ENCODE results near the gene EXOC4.

Gene EXOC4

GRCh38 chr7:134058980-134059379, 806.1 kb downstream of the EXOC4 start:
- ChIA-PET CTCF (interaction anchor here (1.0 kb wide), 1 partner anchor 11 kb away, joined by 3 read pairs; no protein-coding TSS in a partner anchor), POLR2A (no interaction called here)
- H3K9me3 ChIP-seq (ENCODE audit: control extremely low read depth in 1 of 5, control insufficient read depth in 4 of 5, insufficient read depth in 2 of 5, low read depth in 1 of 5, low read length in 4 of 5), result no peaks in the 10 kb centered on the region
- H3K36me3 ChIP-seq (ENCODE audit: control insufficient read depth in 4 of 4, insufficient read depth in 4 of 4, low read length in 3 of 4), result peaks cover 0 to under 1% (median 0%) of the 10 kb centered on the region in 4 experiments
- 100% methylated on average over 4 of the region's 4 CpGs for WGBS (ENCODE audit: insufficient coverage)
- no peaks in the 10 kb centered on the region for H3K4me1 ChIP-seq (ENCODE audit: control extremely low read depth in 1 of 4, control insufficient read depth in 4 of 4, insufficient read depth in 4 of 4, low read length in 3 of 4)
- no peak overlapping the region for H3K27ac ChIP-seq (ENCODE audit: insufficient read depth in 1 of 2, low read depth in 1 of 2, low read length in 2 of 2, poor library complexity in 1 of 2, severe bottlenecking in 2 of 2)
- DNase-seq, result no peak
- H3K27me3 ChIP-seq (replicated peaks in 2 of 5; ENCODE audit: control insufficient read depth in 4 of 5, insufficient read depth in 5 of 5, low read length in 4 of 5), result no peaks in the 10 kb centered on the region
- H3K4me3 ChIP-seq (ENCODE audit: control insufficient read depth in 1 of 7, extremely low read depth in 1 of 7, insufficient read depth in 4 of 7, low read depth in 2 of 7, low read length in 6 of 7), result no peak overlapping the region

- Histone ChIP-seq H3K9me3 (ENCODE audit: control extremely low read depth in 1 of 5, control insufficient read depth in 4 of 5, insufficient read depth in 2 of 5, low read depth in 1 of 5, low read length in 4 of 5) (no peaks in the 10 kb centered on the region), H3K27me3 (replicated peaks in 2 of 5; ENCODE audit: control insufficient read depth in 4 of 5, insufficient read depth in 5 of 5, low read length in 4 of 5) (no peaks in the 10 kb centered on the region), H3K4me3 (ENCODE audit: control insufficient read depth in 1 of 7, extremely low read depth in 1 of 7, insufficient read depth in 4 of 7, low read depth in 2 of 7, low read length in 6 of 7) (no peak overlapping the region), H3K4me1 (ENCODE audit: control extremely low read depth in 1 of 4, control insufficient read depth in 4 of 4, insufficient read depth in 4 of 4, low read length in 3 of 4) (no peaks in the 10 kb centered on the region), H3K27ac (ENCODE audit: insufficient read depth in 1 of 2, low read depth in 1 of 2, low read length in 2 of 2, poor library complexity in 1 of 2, severe bottlenecking in 2 of 2) (no peak overlapping the region), H3K36me3 (ENCODE audit: control insufficient read depth in 4 of 4, insufficient read depth in 4 of 4, low read length in 3 of 4) (peaks cover 0 to 4% (median 0%) of the 10 kb centered on the region in 4 experiments)
- ChIA-PET POLR2A (no interaction called here), CTCF (no interaction called here)
- no CpG with 5 or more reads among the region's 1 CpG for whole genome bisulfite sequencing (ENCODE audit: insufficient coverage)
- DNase-seq, result no peak
Measured at GRCh38 chr7:134059921-134060320, 807.0 kb downstream of the EXOC4 start.

- no peak for DNase-seq
- WGBS (ENCODE audit: insufficient coverage), result 100% methylated on average over 2 of the region's 3 CpGs
- H3K4me1 ChIP-seq (ENCODE audit: control extremely low read depth in 1 of 4, control insufficient read depth in 4 of 4, insufficient read depth in 4 of 4, low read length in 3 of 4), result no peaks in the 10 kb centered on the region
- H3K27me3 ChIP-seq (replicated peaks in 2 of 5; ENCODE audit: control insufficient read depth in 4 of 5, insufficient read depth in 5 of 5, low read length in 4 of 5), result no peaks in the 10 kb centered on the region
- H3K9me3 ChIP-seq (ENCODE audit: control extremely low read depth in 1 of 5, control insufficient read depth in 4 of 5, insufficient read depth in 2 of 5, low read depth in 1 of 5, low read length in 4 of 5), result no peaks in the 10 kb centered on the region
- ChIA-PET CTCF (no interaction called here), POLR2A (no interaction called here)
- no peak overlapping the region for H3K27ac ChIP-seq (ENCODE audit: insufficient read depth in 1 of 2, low read depth in 1 of 2, low read length in 2 of 2, poor library complexity in 1 of 2, severe bottlenecking in 2 of 2)
- peaks cover 0 to 8% (median 0%) of the 10 kb centered on the region in 4 experiments for H3K36me3 ChIP-seq (ENCODE audit: control insufficient read depth in 4 of 4, insufficient read depth in 4 of 4, low read length in 3 of 4)
- no peak overlapping the region for H3K4me3 ChIP-seq (ENCODE audit: control insufficient read depth in 1 of 7, extremely low read depth in 1 of 7, insufficient read depth in 4 of 7, low read depth in 2 of 7, low read length in 6 of 7)
Measured at GRCh38 chr7:134060874-134061273, 808.0 kb downstream of the EXOC4 start.

GRCh38 chr7:134062460-134062859, 809.6 kb downstream of the EXOC4 start:
- H3K4me3 ChIP-seq (ENCODE audit: control insufficient read depth in 1 of 7, extremely low read depth in 1 of 7, insufficient read depth in 4 of 7, low read depth in 2 of 7, low read length in 6 of 7), result no peak overlapping the region
- H3K9me3 ChIP-seq (ENCODE audit: control extremely low read depth in 1 of 5, control insufficient read depth in 4 of 5, insufficient read depth in 2 of 5, low read depth in 1 of 5, low read length in 4 of 5), result no peaks in the 10 kb centered on the region
- WGBS (ENCODE audit: insufficient coverage), result 100% methylated on average over 4 of the region's 4 CpGs
- H3K4me1 ChIP-seq (ENCODE audit: control extremely low read depth in 1 of 4, control insufficient read depth in 4 of 4, insufficient read depth in 4 of 4, low read length in 3 of 4), result no peaks in the 10 kb centered on the region
- no peak overlapping the region for H3K27ac ChIP-seq (ENCODE audit: insufficient read depth in 1 of 2, low read depth in 1 of 2, low read length in 2 of 2, poor library complexity in 1 of 2, severe bottlenecking in 2 of 2)
- no peak for DNase-seq
- peaks cover 0 to 17% (median 0%) of the 10 kb centered on the region in 4 experiments for H3K36me3 ChIP-seq (ENCODE audit: control insufficient read depth in 4 of 4, insufficient read depth in 4 of 4, low read length in 3 of 4)
- ChIA-PET CTCF (no interaction called here), POLR2A (no interaction called here)
- H3K27me3 ChIP-seq (replicated peaks in 2 of 5; ENCODE audit: control insufficient read depth in 4 of 5, insufficient read depth in 5 of 5, low read length in 4 of 5), result no peaks in the 10 kb centered on the region

- WGBS (ENCODE audit: insufficient coverage), result 95% methylated on average over 2 of the region's 4 CpGs
- Histone ChIP-seq H3K36me3 (ENCODE audit: control insufficient read depth in 4 of 4, insufficient read depth in 4 of 4, low read length in 3 of 4) (peaks cover 0 to 17% (median 0%) of the 10 kb centered on the region in 4 experiments), H3K27ac (ENCODE audit: insufficient read depth in 1 of 2, low read depth in 1 of 2, low read length in 2 of 2, poor library complexity in 1 of 2, severe bottlenecking in 2 of 2) (no peak overlapping the region), H3K4me3 (ENCODE audit: control insufficient read depth in 1 of 7, extremely low read depth in 1 of 7, insufficient read depth in 4 of 7, low read depth in 2 of 7, low read length in 6 of 7) (no peak overlapping the region), H3K9me3 (ENCODE audit: control extremely low read depth in 1 of 5, control insufficient read depth in 4 of 5, insufficient read depth in 2 of 5, low read depth in 1 of 5, low read length in 4 of 5) (no peaks in the 10 kb centered on the region), H3K4me1 (ENCODE audit: control extremely low read depth in 1 of 4, control insufficient read depth in 4 of 4, insufficient read depth in 4 of 4, low read length in 3 of 4) (no peaks in the 10 kb centered on the region), H3K27me3 (replicated peaks in 2 of 5; ENCODE audit: control insufficient read depth in 4 of 5, insufficient read depth in 5 of 5, low read length in 4 of 5) (no peaks in the 10 kb centered on the region)
- CTCF ChIA-PET, result no interaction called here
- POLR2A ChIA-PET, result no interaction called here
- no peak for DNase-seq
Measured at GRCh38 chr7:134065415-134065814, 812.5 kb downstream of the EXOC4 start.

GRCh38 chr7:134067164-134067563, 814.3 kb downstream of the EXOC4 start:
- ChIA-PET POLR2A (no interaction called here), CTCF (no interaction called here)
- no peak overlapping the region for H3K4me3 ChIP-seq (ENCODE audit: control insufficient read depth in 1 of 7, extremely low read depth in 1 of 7, insufficient read depth in 4 of 7, low read depth in 2 of 7, low read length in 6 of 7)
- 0% methylated on average over 1 of the region's 4 CpGs for WGBS (ENCODE audit: insufficient coverage)
- no peaks in the 10 kb centered on the region for H3K4me1 ChIP-seq (ENCODE audit: control extremely low read depth in 1 of 4, control insufficient read depth in 4 of 4, insufficient read depth in 4 of 4, low read length in 3 of 4)
- H3K36me3 ChIP-seq (ENCODE audit: control insufficient read depth in 4 of 4, insufficient read depth in 4 of 4, low read length in 3 of 4), result peaks cover 0 to 19% (median 4%) of the 10 kb centered on the region in 4 experiments
- H3K9me3 ChIP-seq (ENCODE audit: control extremely low read depth in 1 of 5, control insufficient read depth in 4 of 5, insufficient read depth in 2 of 5, low read depth in 1 of 5, low read length in 4 of 5), result no peaks in the 10 kb centered on the region
- no peak for DNase-seq
- H3K27me3 ChIP-seq (replicated peaks in 2 of 5; ENCODE audit: control insufficient read depth in 4 of 5, insufficient read depth in 5 of 5, low read length in 4 of 5), result no peaks in the 10 kb centered on the region
- no peak overlapping the region for H3K27ac ChIP-seq (ENCODE audit: insufficient read depth in 1 of 2, low read depth in 1 of 2, low read length in 2 of 2, poor library complexity in 1 of 2, severe bottlenecking in 2 of 2)

GRCh38 chr7:134068670-134069069, 815.8 kb downstream of the EXOC4 start:
- Histone ChIP-seq H3K27me3 (replicated peaks in 2 of 5; ENCODE audit: control insufficient read depth in 4 of 5, insufficient read depth in 5 of 5, low read length in 4 of 5) (no peaks in the 10 kb centered on the region), H3K36me3 (ENCODE audit: control insufficient read depth in 4 of 4, insufficient read depth in 4 of 4, low read length in 3 of 4) (peaks cover under 1 to 19% (median 4%) of the 10 kb centered on the region in 4 experiments), H3K9me3 (ENCODE audit: control extremely low read depth in 1 of 5, control insufficient read depth in 4 of 5, insufficient read depth in 2 of 5, low read depth in 1 of 5, low read length in 4 of 5) (no peaks in the 10 kb centered on the region), H3K4me3 (ENCODE audit: control insufficient read depth in 1 of 7, extremely low read depth in 1 of 7, insufficient read depth in 4 of 7, low read depth in 2 of 7, low read length in 6 of 7) (no peak overlapping the region), H3K4me1 (ENCODE audit: control extremely low read depth in 1 of 4, control insufficient read depth in 4 of 4, insufficient read depth in 4 of 4, low read length in 3 of 4) (no peaks in the 10 kb centered on the region), H3K27ac (ENCODE audit: insufficient read depth in 1 of 2, low read depth in 1 of 2, low read length in 2 of 2, poor library complexity in 1 of 2, severe bottlenecking in 2 of 2) (no peak overlapping the region)
- WGBS (ENCODE audit: insufficient coverage), result 100% methylated on average over 2 of the region's 6 CpGs
- ChIA-PET POLR2A (no interaction called here), CTCF (no interaction called here)
- DNase-seq, result no peak
